HG03039 (cell line): ENCODE measurements around the gene BAZ1B.
A peak's percentile ranks its signal among the peaks of the same experiment; 100 is the strongest.
"Not testable (repeated sequence)": the region's sequence is repeated elsewhere in the genome, so short reads cannot be mapped to it uniquely, and the experiment has no call there.

Experiments
- ATAC-seq: cut with Tn5 transposase; IDR thresholded peaks from one replicate; pipeline ENCODE4 v1.9.1; 2021; ENCODE audit warnings: mild to moderate bottlenecking, moderate library complexity; ENCODE audit not compliant: unreplicated experiment

BAZ1B gene, protein sequence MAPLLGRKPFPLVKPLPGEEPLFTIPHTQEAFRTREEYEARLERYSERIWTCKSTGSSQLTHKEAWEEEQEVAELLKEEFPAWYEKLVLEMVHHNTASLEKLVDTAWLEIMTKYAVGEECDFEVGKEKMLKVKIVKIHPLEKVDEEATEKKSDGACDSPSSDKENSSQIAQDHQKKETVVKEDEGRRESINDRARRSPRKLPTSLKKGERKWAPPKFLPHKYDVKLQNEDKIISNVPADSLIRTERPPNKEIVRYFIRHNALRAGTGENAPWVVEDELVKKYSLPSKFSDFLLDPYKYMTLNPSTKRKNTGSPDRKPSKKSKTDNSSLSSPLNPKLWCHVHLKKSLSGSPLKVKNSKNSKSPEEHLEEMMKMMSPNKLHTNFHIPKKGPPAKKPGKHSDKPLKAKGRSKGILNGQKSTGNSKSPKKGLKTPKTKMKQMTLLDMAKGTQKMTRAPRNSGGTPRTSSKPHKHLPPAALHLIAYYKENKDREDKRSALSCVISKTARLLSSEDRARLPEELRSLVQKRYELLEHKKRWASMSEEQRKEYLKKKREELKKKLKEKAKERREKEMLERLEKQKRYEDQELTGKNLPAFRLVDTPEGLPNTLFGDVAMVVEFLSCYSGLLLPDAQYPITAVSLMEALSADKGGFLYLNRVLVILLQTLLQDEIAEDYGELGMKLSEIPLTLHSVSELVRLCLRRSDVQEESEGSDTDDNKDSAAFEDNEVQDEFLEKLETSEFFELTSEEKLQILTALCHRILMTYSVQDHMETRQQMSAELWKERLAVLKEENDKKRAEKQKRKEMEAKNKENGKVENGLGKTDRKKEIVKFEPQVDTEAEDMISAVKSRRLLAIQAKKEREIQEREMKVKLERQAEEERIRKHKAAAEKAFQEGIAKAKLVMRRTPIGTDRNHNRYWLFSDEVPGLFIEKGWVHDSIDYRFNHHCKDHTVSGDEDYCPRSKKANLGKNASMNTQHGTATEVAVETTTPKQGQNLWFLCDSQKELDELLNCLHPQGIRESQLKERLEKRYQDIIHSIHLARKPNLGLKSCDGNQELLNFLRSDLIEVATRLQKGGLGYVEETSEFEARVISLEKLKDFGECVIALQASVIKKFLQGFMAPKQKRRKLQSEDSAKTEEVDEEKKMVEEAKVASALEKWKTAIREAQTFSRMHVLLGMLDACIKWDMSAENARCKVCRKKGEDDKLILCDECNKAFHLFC (N-terminal part only)

DNA sequence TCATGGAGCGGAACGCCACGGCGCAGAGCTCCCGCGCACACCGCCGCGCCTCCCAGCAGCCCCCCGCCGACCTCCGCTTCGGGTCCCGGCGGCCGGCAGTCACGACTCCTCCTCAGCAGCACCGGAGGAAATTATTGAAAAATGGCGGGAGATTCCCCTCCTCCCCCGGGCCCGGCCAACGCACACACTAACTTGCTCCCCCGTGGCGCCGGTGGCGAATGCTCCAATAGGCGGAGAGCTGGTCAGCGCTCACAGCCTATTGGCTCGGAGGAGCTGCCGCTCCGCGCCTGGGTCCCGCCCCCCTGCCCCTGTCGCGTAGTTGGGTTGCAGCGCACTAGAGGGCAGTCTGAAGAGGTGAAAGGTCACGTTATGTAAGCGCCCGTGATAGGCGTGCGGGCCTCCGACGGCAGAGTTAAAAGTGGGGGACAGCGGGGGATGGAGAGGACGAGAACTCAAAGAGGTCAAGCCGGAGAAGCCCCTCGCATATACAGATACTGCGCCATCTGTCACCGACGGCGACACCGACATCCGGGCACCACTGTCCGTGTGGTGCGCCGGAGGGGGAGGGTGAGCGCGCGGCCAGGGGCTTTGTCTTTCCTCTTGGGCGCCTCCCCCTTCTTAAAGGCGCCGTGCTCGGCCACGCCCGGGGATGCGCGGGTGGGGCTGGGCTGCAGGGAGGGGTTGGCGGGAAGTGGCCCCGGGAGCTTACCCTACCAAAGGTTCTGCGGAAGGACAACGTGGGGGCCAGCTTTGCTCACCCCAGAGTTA, at the start of gene BAZ1B:
Gene BAZ1B, minus strand, starts transcription at position 189 of the 768 bp plus-strand sequence. CDS start 360 bp downstream, outside the sequence.
- peak; percentile 85 for ATAC-seq

DNA sequence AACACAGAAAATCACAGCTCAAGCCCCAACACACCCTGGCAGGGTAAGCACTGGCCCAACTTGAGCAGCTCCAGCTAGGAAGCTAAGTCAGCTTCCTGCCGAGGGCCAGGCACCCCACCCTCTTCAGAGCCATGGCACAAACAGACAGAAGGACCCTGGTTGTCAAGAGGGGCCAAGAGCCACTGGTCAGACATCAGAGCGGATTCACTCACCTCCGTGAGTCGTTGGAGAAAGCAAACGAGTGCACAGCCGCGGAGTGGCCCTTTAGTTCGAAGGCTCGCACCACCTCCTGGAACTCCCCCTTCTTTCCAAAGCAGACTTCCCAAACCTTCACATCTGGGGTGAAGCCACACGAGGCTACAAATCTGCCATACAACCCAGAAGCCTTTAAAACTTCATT, 48.9 kb upstream of the BAZ1B start:
- ATAC-seq: no peak

DNA sequence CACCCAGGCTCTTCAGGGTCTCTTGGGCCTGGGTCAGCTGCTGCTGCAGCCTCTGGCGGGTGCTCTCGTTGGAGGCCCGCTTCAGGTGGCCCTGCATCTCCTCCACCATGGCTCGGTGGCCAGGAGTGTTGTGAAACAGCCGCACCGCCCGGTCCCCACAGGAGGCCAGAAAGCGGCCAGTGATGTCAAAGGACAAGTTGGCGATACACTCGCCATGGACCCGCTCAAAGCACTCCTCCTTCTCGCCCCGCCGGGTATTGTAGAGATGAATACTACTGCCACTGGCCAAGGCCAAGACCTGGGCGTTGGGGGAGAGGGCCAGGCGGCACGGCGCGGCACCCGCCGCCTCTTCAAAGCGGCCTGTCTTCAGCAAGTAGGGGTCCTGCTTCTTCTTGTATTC, 48.4 kb upstream of the BAZ1B start:
- ATAC-seq: no peak

DNA sequence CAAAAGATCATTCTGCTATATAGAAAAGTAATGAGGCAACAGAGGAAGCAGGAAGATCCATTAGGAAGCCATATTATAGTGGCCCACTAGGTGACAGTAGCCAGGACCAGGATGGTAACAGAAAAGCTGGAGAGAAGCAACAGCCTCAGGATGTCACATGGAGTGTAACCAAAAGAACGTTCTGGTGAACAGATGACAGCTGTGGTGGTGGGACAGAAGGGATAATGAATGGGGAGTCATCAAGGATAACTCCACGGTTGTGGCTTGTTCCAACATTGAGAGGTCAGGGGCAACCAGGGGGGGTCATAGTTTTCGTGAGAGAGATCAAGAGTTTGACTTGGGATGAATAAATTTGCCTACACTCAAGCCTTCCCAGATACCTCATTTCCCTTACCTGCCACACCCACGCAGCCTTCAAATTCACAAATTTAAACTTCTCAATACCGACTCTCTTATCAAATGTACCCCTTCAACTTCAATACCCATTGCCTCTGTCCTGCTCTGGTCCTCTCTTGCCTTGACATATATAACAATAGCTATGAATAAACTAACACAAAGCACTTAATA, 47.0 kb upstream of the BAZ1B start:
- no peak for ATAC-seq

DNA sequence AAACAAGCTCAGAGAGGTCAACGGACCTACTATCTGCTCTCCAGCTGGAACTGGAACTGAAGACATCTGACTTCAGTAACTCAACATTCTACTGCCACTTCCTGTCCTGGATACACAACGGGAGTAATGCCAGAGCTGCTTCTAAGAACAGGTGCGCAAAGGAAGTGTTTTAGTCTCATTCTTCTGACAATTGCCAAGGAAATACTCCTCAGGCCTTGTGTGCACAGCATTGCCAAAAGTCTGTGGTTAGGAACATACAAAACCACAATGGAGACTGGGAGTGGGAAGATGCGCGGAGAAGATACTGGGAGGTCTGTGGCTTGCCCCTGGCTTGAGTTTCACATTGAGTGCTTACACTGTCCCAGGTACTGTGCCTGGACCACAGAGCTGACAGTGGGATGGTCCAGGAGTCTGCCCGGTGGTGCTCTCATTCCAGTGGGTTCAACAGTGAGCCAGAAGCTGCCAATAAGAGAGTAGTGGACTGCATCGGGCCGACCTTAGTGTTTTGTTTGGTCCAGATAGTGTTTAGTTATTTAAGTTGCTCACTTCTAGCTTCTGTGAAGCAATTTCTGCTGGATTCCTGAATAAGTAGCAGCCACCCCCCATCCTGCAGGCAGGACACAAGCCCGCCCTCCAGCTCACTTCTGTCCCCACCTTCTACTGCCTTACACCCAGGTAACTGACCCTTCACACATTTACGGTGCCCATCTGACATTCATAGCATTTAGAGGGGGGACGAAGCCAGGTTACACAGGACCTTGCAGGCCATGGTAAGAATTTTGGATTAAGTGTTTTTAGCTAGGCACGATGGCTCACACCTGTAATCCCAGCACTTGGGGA, 46.0 kb upstream of the BAZ1B start:
- ATAC-seq: no peak

DNA sequence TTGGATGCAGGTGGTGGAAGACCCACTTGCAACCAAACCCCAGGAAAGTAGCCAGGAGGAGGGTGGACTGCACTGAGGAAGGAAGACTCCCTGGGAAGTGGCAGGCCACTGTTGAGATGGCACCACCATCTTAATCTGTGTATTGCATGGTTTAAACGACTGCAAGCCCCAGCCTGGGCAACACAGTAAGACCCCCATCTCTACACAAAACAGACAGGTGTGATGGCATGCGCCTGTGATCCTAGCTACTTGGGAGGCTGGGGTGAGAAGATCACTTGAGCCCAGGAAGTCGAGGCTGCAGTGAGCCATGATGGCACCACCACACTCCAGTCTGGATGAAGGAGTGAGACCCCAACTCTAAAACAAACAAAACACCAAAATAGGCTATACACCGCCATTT, 45.0 kb upstream of the BAZ1B start:
- no peak for ATAC-seq

DNA sequence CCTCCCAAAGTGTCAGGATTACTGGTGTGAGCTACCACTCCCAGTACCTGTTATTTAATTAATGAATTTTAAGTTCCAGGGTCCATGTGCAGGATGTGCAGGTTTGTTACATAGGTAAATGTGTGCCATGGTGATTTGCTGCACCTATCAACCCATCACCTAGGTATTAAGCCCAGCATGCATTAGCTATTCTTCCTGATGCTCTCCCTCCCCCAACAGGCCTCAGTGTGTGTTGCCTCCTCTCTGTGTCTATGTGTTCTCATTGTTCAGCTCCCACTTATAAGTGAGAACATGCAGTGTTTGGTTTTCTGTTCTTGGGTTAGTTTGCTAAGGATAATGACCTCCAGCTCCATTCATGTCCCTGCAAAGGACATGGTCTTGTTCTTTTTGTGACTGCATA, 44.3 kb upstream of the BAZ1B start:
- ATAC-seq: not testable (repeated sequence)

DNA sequence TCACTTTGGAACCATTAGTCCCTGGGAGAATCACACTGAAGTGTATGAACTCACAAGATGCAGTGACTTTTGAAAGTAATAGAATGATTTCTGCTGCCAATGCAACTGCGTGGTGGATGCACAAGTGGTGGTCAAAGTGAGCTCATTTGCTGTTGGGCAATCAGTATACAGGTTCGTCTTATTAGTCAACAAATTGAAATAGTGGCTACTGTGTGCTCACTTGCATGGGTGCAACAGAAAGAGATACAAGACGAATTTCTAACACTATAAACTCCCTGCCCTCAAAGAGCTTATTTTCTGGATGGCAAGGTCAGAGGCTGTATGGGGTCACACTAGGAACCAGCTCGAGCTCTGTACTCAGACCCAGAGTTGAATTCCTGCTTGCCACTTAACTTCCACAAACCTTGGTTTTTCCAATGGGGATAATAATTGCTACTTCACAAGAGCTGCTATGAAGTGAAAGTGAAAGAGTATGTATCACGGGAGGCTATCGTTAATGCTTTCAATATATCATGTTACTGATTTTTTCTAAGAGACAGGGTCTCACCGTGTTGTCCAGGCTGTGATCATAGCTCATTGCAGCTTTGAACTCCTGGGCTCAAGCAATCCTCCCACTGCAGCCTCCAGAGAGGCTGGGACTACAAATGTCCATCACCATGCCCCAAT, 43.7 kb upstream of the BAZ1B start:
- ATAC-seq: no peak

DNA sequence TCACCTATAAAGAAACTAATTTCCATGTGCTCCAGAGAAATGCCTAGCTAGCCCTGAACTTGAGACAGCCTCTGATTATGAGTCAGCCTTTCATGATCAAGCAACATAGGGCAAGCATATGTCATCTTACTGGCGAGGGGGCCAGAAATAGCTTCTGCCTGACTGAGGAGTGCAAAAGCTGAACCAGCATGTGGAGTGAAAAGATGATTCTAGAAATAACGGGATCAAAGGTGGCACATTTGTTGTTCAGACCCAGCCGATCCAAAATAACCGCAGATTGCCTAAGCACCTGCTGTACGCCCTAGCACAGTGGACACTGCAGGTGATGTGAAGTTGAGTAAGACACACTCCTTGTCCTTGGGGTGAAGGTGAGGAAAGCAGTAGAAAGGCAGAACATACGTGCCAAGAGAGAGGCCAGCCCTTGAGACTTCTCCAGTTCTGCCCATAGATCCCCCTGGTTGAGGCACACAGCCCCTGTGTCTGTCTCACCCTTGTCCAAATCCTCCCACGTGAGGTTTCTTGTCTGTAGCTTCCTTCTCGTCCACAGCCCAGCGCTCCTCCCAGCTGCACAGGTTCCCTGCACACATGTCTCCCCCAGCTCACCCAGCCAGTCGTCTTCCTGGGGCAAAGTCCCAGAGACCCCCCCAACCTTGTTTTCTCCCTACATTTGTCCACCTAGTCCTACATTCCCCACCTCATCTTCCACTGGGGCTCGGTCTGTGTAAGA, 38.2 kb upstream of the BAZ1B start:
- no peak for ATAC-seq

DNA sequence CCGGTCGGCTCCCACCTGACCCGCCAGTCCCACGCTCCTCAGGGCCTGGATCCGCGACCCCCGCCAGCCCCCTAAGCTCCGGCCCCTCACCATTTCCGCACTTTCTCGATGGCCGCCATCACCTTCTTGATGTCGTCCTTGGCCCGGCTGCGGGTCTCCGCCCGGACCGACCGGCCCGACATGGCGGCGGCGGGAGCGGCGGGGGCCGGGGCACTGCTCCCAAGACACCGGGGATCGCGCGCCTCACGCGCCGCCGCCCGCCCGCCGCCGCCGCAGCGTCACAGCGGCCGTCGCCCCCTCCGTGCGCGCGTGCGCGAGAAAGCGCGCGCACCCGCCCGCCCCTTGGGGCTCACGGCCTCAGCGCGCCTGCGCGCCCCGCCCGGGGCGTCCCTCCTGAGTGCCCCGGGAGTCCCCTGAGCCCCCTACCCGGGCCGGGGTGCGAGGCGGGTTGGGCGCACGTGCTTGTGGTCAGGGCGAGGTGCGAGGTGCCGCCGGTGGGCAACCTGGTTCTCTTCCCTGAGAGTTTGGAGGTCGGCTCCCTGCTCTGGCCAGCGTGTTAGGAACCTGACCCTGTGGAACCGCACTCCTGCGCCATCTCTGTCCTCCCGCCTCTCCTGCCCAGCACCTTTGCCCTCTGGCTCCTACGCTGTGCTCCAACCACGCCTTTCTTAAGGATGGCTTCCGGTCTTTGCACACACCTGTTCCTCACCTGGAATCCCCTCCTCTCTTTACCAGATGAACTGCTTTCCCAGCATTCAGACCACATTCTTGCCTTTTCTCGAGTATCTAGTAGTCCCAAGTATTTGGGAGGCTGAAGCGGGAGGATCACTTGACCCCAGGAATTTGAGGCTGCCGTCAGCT, 35.5 kb upstream of the BAZ1B start, which contains the start of gene BCL7B:
Gene BCL7B, minus strand, starts transcription at position 294 of the 861 bp plus-strand sequence. Its CDS starts 112 bp downstream, at position 182.
- ATAC-seq: peak; percentile 47

DNA sequence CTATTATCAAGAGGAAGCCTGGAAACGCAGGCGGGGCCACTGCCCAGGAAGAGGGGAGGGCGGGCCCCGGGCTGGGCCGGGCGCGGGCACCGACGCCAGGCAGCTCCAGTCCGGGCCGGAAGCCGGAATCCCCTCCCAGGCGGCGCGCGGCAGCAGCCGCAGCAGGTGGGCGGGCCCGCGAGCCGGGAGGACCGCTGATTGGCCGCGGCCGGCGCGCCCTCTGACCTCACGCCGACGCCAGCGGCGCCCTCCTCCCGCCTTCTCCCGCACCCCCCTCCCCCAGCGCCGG, 35.0 kb upstream of the BAZ1B start:
- ATAC-seq: peak; percentile 84

DNA sequence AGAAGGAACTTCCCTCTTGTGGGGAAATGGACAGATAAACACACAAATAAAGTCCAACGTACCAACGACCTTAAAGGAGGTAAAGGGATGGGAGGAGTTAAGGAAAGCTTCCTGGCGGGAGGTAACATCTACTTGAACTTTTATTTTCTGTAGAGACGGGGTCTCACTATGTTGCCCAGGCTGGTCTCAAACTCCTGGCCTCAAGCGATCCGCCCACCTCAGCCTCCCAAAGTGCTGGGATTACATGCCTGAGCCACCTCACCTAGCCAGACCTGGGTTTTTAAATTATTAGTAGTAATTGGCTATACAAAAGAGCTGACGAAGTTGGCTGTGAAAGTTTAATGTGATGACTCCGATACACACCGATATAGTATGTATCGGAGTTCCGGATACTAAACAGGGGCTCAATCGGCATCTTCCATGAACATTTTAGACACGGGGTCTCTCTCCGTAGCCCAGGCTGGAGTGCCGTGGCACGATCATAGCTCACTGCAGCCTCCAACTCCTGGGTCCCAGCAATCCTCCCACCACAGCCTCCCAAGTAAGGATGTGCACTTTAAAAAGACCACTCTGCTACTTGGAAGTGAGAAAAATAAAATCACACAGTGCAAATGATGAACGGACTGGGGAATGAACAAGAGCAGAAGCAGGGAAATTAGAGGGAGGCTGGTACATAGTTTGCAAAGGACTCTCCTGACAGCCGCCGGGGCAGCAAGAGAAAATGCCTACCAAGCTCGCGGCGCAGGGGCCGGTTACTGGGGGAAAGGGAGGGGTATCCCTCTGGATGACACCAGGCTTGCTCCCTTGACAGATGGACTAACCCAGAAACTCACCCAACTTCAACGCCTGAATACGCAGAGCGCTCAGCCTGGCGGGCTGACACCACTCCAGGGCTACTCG, 34.4 kb upstream of the BAZ1B start:
- ATAC-seq: no peak

DNA sequence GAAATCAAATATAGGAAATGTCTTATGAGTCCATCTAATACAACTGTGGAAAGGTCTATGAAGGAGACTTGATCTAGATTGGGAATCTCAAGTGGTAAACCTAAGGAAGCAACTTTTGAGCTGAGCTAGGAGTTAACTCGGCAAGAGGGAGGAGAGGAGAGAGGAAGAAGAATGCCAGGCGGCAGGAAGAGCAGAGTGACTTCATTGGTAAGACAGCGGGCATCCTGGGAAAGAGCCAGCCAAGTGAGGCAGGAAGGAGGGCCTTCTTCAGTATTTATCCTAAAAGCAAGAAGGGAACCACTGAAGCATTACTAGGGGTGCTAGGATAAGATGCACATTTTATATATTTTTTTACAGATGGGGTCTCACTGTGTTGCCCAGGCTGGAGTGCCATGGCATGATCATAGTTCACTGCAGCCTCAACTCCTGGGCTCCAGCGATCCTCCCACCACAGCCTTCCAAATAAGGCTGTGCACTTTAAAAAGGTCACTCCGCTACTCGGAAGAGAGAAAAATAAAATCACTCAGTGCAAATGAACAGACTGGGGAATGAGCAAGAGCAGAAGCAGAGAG, 33.4 kb upstream of the BAZ1B start:
- ATAC-seq: no peak

DNA sequence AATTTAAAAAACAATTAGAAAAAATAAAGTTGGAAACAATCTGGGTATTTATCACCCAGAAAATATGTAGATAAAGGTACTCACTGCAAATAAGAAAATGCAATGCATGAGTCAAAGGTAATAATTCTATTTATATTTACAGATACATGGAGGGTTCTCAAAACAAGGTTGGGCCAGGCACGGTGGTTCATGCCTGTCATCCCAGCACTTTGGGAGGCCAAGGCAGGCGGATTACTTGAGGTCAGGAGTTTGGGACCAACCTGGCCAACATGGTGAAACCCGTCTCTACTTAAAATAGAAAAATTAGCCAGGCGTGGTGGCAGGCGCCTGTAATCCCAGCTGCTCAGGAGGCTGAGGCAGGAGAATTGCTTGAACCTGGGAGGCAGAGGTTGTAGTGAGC, 28.0 kb upstream of the BAZ1B start:
- not testable (repeated sequence) for ATAC-seq

DNA sequence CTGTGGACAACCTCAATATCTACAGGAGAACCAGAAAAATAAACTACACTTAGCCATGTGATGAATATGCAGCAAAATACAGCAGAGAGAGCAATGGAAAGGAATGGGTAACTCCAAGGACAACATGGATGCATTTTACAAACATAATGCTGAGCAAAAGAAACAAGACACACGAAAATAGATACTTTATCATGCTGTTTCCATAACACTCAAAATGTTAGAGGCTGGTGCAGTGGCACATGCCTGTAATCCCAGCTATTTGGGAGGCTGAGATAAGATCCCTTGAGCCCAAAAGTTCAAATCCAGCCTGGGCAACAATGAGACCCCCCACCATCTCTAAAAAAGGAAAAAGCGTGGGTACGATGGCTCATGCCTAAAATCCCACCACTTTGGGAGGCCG, 27.1 kb upstream of the BAZ1B start:
- no peak for ATAC-seq

DNA sequence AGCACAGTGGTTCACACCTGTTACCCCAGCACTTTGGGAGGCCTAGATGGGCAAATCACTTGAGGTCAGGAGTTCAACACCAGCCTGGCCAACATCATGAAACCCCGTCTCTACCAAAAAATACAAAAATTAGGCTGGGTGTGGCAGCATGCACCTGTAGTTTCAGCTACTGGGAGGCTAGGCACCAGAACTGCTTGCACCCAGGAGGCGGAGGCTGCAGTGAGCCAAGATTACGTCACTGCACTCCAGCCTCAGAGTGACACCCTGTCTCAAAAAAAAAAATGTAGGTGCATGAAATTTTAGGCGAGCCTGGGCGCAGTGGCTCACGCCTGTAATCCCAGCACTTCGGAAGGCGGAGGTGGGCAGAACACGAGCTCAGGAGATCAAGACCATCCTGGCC, 25.7 kb upstream of the BAZ1B start:
- ATAC-seq: no peak
